ENCODE measurements around the gene SREBF1. TPM values are rescaled to one million over a fixed set of nuclear protein-coding genes. Genes with fewer than 3 reads are reported as not detected.
A peak's percentile ranks its signal among the peaks of the same experiment; 100 is the strongest.

The SREBF1 gene
- 100 to 1,000 TPM; 161 to 179 (median 170) TPM for total RNA-seq
- long read RNA-seq, donor 1, full-length matches to known transcripts = 33 of 151 reads
- long read RNA-seq, donor 1, partial matches to known transcripts = 78 of 151 reads
- long read RNA-seq, donor 1, other reads (novel, unspliced or antisense) = 40 of 151 reads
- long read RNA-seq, donor 2, partial matches to known transcripts = 11 of 13 reads
- long read RNA-seq, donor 2, other reads (novel, unspliced or antisense) = 1 of 13 reads

DNA sequence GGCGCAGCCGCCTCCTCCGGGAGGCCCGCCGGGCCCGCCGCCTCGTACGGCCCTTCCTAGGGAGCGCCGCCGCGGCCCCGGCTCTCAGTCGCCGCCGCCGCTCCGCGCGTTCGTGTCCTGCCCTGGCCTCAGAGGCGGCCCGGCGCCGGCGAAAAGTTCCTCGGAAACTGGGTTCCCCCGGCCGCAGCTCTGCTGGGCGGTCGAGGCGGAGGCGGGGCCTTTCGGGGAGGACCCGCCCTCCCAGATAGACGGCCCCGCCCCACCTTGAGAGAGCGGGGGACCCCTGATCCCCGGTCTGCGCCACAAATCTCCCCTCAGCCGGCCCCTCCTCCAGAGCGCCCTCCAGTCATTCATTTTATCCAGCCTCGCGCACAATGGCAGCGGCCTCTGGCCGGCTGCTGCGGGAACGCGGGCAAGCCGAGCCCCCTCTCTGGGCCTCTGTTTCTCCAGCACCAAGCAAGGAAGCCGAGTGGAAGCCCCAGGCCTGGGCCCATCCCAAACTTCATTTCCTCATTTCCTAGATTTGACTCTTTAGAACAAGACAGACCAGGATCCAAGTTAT, at the start of gene SREBF1:
TSS of gene SREBF1 (minus strand) at position 169 of the 562 bp plus-strand sequence. CDS start 169 bp downstream, outside the sequence.
- Histone ChIP-seq H3K4me3 (peak within 1 kb of the TSS; percentile 89), H3K4me1 (ENCODE audit: low read depth) (peaks cover 65% of the 10 kb centered on the region), H3K9me3 (no peaks in the 10 kb centered on the region), H3K36me3 (ENCODE audit: low read depth) (no peaks in the 10 kb centered on the region)
- DNase-seq (peak; percentile 74 to 84 (median 84)), ATAC-seq (peak; percentile 49)
- intact Hi-C loops (cut with DNase I, micrococcal nuclease) = no loop called here
- TF ChIP-seq, protein P1, sequence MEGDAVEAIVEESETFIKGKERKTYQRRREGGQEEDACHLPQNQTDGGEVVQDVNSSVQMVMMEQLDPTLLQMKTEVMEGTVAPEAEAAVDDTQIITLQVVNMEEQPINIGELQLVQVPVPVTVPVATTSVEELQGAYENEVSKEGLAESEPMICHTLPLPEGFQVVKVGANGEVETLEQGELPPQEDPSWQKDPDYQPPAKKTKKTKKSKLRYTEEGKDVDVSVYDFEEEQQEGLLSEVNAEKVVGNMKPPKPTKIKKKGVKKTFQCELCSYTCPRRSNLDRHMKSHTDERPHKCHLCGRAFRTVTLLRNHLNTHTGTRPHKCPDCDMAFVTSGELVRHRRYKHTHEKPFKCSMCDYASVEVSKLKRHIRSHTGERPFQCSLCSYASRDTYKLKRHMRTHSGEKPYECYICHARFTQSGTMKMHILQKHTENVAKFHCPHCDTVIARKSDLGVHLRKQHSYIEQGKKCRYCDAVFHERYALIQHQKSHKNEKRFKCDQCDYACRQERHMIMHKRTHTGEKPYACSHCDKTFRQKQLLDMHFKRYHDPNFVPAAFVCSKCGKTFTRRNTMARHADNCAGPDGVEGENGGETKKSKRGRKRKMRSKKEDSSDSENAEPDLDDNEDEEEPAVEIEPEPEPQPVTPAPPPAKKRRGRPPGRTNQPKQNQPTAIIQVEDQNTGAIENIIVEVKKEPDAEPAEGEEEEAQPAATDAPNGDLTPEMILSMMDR (IDR thresholded peaks at IDR 0.05) = no peak

DNA sequence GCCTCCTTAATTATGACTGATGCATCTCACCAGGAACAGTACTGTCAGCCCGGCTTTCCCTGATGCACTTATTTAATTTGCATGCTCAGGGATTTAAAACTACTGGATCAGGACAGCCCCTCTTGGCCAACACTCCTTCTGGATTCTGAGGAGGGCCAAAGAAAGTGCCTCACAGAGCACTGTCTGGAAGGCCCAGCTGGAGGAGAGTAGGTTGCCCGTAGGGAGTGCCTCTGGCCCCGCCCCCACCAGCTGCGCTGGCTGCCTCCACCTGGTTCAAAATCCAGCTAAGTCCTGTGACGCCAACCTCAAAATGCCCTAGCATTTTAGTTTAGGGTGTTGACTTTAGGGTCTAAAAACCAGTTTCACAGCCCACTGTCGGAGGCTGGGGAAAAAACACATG, 49.4 kb upstream of the SREBF1 start:
- TF ChIP-seq, protein P1 (IDR thresholded peaks at IDR 0.05) = no peak
- ATAC-seq (peak; percentile 80), DNase-seq (peak in 2 of 3 donors; percentile 64 to 66)
- intact Hi-C loops (cut with DNase I, micrococcal nuclease) = loop anchor here in 1 of 2 donors (10.0 kb wide), 1 partner anchor 139 kb away; no protein-coding TSS in a partner anchor
- no peak overlapping the region for H3K4me3 ChIP-seq
- H3K4me1 ChIP-seq (ENCODE audit: low read depth) = no peaks in the 10 kb centered on the region
- no peaks in the 10 kb centered on the region for H3K9me3 ChIP-seq
- H3K36me3 ChIP-seq (ENCODE audit: low read depth) = no peaks in the 10 kb centered on the region

DNA sequence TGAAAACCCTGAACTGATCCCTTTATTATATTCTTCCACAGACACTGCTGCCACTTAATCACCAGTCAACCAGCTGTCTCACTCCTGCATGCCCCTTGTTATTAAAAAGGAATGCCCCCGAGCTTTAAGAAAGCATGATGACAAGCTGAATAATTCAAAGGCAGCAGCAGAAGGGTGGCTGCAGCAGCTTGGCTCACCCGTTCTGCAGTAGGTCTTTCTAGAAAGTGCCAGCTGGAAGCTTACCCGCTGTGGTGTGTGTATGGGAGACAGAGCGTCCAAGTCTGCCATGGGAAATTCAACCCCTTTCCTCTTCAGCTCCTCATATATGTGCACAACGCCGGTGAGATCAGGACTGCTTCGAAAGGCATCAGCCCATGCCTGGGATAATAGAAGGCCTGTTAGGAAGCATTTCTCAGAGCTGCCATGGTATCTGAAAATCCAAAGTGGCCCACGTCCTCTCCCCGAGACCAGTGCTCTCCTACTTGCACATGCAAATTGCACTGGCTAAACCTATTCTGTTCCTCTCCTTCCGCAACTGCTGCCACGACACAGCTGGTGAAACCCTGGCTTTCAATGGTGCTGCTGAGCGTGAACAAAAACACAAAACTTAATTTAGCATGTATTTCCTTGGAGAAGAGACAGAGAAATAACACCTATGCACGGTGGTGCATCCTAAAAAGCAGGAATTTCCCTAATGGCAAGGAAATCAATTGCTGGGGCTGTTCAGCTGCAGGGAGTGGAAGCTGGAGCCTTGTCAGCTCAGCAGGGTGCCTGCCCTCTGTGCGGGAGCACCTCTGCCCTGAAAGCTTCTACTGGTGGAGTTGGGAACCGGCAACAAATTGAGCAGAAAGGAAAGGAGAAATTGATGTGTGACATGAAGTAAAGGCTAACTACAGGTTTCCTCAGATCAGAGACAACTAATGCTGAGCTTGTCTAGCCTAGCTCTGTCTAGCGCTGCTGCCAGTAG, 47.9 kb upstream of the SREBF1 start:
- DNase-seq = no peak
- Histone ChIP-seq H3K36me3 (ENCODE audit: low read depth) (no peaks in the 10 kb centered on the region), H3K9me3 (no peaks in the 10 kb centered on the region), H3K4me3 (no peak overlapping the region), H3K4me1 (ENCODE audit: low read depth) (no peaks in the 10 kb centered on the region)
- intact Hi-C loops (cut with DNase I, micrococcal nuclease) = loop anchor here in 1 of 2 donors (10.0 kb wide), 1 partner anchor 140 kb away; no protein-coding TSS in a partner anchor
- TF ChIP-seq, protein P1 (IDR thresholded peaks at IDR 0.05) = no peak
- ATAC-seq = no peak

DNA sequence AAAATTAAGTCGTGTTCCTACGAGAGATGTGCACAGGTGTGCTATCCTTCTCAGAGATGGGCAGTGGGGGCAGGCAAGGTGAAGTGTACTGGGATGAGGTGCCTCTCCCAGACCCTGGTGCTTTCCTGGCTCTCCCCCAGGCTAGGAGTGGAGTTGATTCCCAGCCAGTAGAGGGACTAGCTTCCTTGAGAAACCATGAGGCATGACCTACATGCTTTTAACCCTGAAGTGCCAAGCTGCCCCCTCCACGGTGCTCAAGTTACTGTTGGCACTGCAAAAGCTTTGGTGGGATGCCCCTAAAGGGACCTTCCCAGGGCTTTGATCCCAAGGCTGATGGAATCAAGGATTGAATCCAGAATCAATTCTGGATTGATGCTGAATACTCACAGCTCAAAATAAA, 47.0 kb upstream of the SREBF1 start:
- ATAC-seq (no peak), DNase-seq (no peak)
- no peaks in the 10 kb centered on the region for H3K36me3 ChIP-seq (ENCODE audit: low read depth)

DNA sequence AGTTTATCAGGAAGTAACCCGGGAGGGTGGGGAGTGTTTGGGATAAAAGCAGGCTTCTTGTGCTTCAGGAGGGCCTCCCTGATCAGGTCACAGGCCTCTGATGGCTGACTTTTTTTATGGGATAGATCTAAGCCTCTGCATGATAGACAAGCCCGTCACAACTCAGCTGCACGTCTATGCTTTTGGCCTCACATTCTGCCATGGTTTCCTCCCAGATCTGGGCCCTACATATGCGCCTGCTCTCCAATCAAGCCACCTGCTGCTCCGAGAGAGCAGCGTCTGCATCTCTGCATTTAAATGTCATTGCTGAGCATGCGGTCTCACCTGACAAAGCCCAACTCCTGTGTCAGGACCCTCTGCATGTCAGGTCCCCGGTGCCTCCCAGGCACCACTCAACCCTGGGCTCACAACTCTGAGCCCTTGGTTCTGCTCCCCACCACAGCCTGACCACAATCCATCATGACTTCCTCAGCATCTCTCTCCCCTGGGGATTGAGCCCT, 45.3 kb upstream of the SREBF1 start:
- DNase-seq (no peak), ATAC-seq (no peak)
- no peaks in the 10 kb centered on the region for H3K9me3 ChIP-seq
- intact Hi-C loops (cut with DNase I, micrococcal nuclease) = loop anchor here in 1 of 2 donors (10.0 kb wide), 1 partner anchor 143 kb away; no protein-coding TSS in a partner anchor
- H3K36me3 ChIP-seq (ENCODE audit: low read depth) = no peaks in the 10 kb centered on the region
- H3K4me1 ChIP-seq (ENCODE audit: low read depth) = no peaks in the 10 kb centered on the region
- TF ChIP-seq, protein P1 (IDR thresholded peaks at IDR 0.05) = no peak
- H3K4me3 ChIP-seq = no peak overlapping the region

More for the DNA sequence above, 47.0 kb upstream of the SREBF1 start:
- intact Hi-C loops (cut with DNase I, micrococcal nuclease) = loop anchor here in 1 of 2 donors (10.0 kb wide), 1 partner anchor 141 kb away; no protein-coding TSS in a partner anchor
- Histone ChIP-seq H3K4me3 (no peak overlapping the region), H3K9me3 (no peaks in the 10 kb centered on the region), H3K4me1 (ENCODE audit: low read depth) (no peaks in the 10 kb centered on the region)
- TF ChIP-seq, protein P1 (IDR thresholded peaks at IDR 0.05) = no peak
